ENCODE results near the gene GAS6.

Gene GAS6

GRCh38 chr13:113865427-113865826, 1.6 kb upstream of the GAS6 start:
- H3K9me3 Mint-ChIP-seq: peaks cover 4% of the 10 kb centered on the region
- H3K36me3 Mint-ChIP-seq (ENCODE audit: low read depth): no peaks in the 10 kb centered on the region
- no peak overlapping the region for H3K27ac Mint-ChIP-seq
- peaks cover 10% of the 10 kb centered on the region for H3K4me1 Mint-ChIP-seq (ENCODE audit: low read depth)
- H3K27me3 Mint-ChIP-seq (ENCODE audit: low read depth): peaks cover 66% of the 10 kb centered on the region
- H3K4me3 Mint-ChIP-seq: no peak overlapping the region

GRCh38 chr13:113864273-113864890, 506 bp upstream of the GAS6 start:
- Mint-ChIP-seq H3K27me3 (ENCODE audit: low read depth) (peaks cover 61% of the 10 kb centered on the region), H3K9me3 (peaks cover 6% of the 10 kb centered on the region), H3K36me3 (ENCODE audit: low read depth) (no peaks in the 10 kb centered on the region), H3K4me1 (ENCODE audit: low read depth) (peaks cover 10% of the 10 kb centered on the region), H3K4me3 (peak overlapping the region; percentile 63), H3K27ac (no peak overlapping the region)

- peaks cover 17% of the 10 kb centered on the region for H3K9me3 Mint-ChIP-seq
- no peaks in the 10 kb centered on the region for H3K36me3 Mint-ChIP-seq (ENCODE audit: low read depth)
- H3K4me1 Mint-ChIP-seq (ENCODE audit: low read depth): peaks cover 9% of the 10 kb centered on the region
- H3K4me3 Mint-ChIP-seq: peak overlapping the region; percentile 50
- H3K27ac Mint-ChIP-seq: no peak overlapping the region
- peaks cover 52% of the 10 kb centered on the region for H3K27me3 Mint-ChIP-seq (ENCODE audit: low read depth)
These were observed 849 bp downstream of the GAS6 start for GRCh38 chr13:113862931-113863523.

GRCh38 chr13:113862191-113862930, 1.5 kb downstream of the GAS6 start:
- Mint-ChIP-seq H3K9me3 (peaks cover 16% of the 10 kb centered on the region), H3K4me3 (peak overlapping the region; percentile 60), H3K4me1 (ENCODE audit: low read depth) (peaks cover 8% of the 10 kb centered on the region), H3K36me3 (ENCODE audit: low read depth) (no peaks in the 10 kb centered on the region), H3K27me3 (ENCODE audit: low read depth) (peaks cover 47% of the 10 kb centered on the region), H3K27ac (no peak overlapping the region)

- Mint-ChIP-seq H3K27me3 (ENCODE audit: low read depth) (peaks cover 45% of the 10 kb centered on the region), H3K9me3 (peaks cover 16% of the 10 kb centered on the region), H3K4me1 (ENCODE audit: low read depth) (peaks cover 8% of the 10 kb centered on the region), H3K27ac (no peak overlapping the region), H3K36me3 (ENCODE audit: low read depth) (no peaks in the 10 kb centered on the region), H3K4me3 (peak overlapping the region; percentile 21)
These were observed 2.3 kb downstream of the GAS6 start for GRCh38 chr13:113861433-113862030.

- Mint-ChIP-seq H3K4me1 (ENCODE audit: low read depth) (peaks cover 8% of the 10 kb centered on the region), H3K27me3 (ENCODE audit: low read depth) (peaks cover 44% of the 10 kb centered on the region), H3K9me3 (peaks cover 16% of the 10 kb centered on the region), H3K36me3 (ENCODE audit: low read depth) (no peaks in the 10 kb centered on the region), H3K27ac (no peak overlapping the region), H3K4me3 (no peak overlapping the region)
These were observed 3.0 kb downstream of the GAS6 start for GRCh38 chr13:113860665-113861432.

- no peak overlapping the region for H3K27ac Mint-ChIP-seq
- H3K4me1 Mint-ChIP-seq (ENCODE audit: low read depth): peaks cover 8% of the 10 kb centered on the region
- H3K9me3 Mint-ChIP-seq: peaks cover 16% of the 10 kb centered on the region
- H3K4me3 Mint-ChIP-seq: no peak overlapping the region
- no peaks in the 10 kb centered on the region for H3K36me3 Mint-ChIP-seq (ENCODE audit: low read depth)
- H3K27me3 Mint-ChIP-seq (ENCODE audit: low read depth): peaks cover 37% of the 10 kb centered on the region
These were observed 3.7 kb downstream of the GAS6 start for GRCh38 chr13:113860051-113860664.

GRCh38 chr13:113859311-113860050, 4.4 kb downstream of the GAS6 start:
- Mint-ChIP-seq H3K27me3 (ENCODE audit: low read depth) (peaks cover 35% of the 10 kb centered on the region), H3K36me3 (ENCODE audit: low read depth) (no peaks in the 10 kb centered on the region), H3K4me3 (no peak overlapping the region), H3K27ac (no peak overlapping the region), H3K9me3 (peaks cover 16% of the 10 kb centered on the region), H3K4me1 (ENCODE audit: low read depth) (peaks cover 10% of the 10 kb centered on the region)

GRCh38 chr13:113857531-113858195, 6.2 kb downstream of the GAS6 start:
- Mint-ChIP-seq H3K27me3 (ENCODE audit: low read depth) (peaks cover 38% of the 10 kb centered on the region), H3K9me3 (peaks cover 16% of the 10 kb centered on the region), H3K4me3 (no peak overlapping the region), H3K36me3 (ENCODE audit: low read depth) (no peaks in the 10 kb centered on the region), H3K27ac (no peak overlapping the region), H3K4me1 (ENCODE audit: low read depth) (peaks cover 11% of the 10 kb centered on the region)

GRCh38 chr13:113856716-113857065, 7.2 kb downstream of the GAS6 start:
- Mint-ChIP-seq H3K27ac (no peak overlapping the region), H3K27me3 (ENCODE audit: low read depth) (peaks cover 29% of the 10 kb centered on the region), H3K9me3 (peaks cover 16% of the 10 kb centered on the region), H3K4me1 (ENCODE audit: low read depth) (peaks cover 8% of the 10 kb centered on the region), H3K36me3 (ENCODE audit: low read depth) (no peaks in the 10 kb centered on the region), H3K4me3 (no peak overlapping the region)

- no peak overlapping the region for H3K27ac Mint-ChIP-seq
- H3K27me3 Mint-ChIP-seq (ENCODE audit: low read depth): peaks cover 23% of the 10 kb centered on the region
- peaks cover 8% of the 10 kb centered on the region for H3K4me1 Mint-ChIP-seq (ENCODE audit: low read depth)
- peaks cover 16% of the 10 kb centered on the region for H3K9me3 Mint-ChIP-seq
- H3K36me3 Mint-ChIP-seq (ENCODE audit: low read depth): no peaks in the 10 kb centered on the region
- no peak overlapping the region for H3K4me3 Mint-ChIP-seq
These were observed 7.8 kb downstream of the GAS6 start for GRCh38 chr13:113855931-113856715.

GRCh38 chr13:113855012-113855921, 8.6 kb downstream of the GAS6 start:
- peaks cover 16% of the 10 kb centered on the region for H3K9me3 Mint-ChIP-seq
- H3K27ac Mint-ChIP-seq: no peak overlapping the region
- H3K36me3 Mint-ChIP-seq (ENCODE audit: low read depth): no peaks in the 10 kb centered on the region
- no peak overlapping the region for H3K4me3 Mint-ChIP-seq
- H3K4me1 Mint-ChIP-seq (ENCODE audit: low read depth): peaks cover 8% of the 10 kb centered on the region
- H3K27me3 Mint-ChIP-seq (ENCODE audit: low read depth): peaks cover 20% of the 10 kb centered on the region
